ENCODE results near the gene HYPK. TPM values are rescaled to one million over a fixed set of nuclear protein-coding genes. Genes with fewer than 3 reads are reported as not detected.
"Not testable (repeated sequence)": the region's sequence is repeated elsewhere in the genome, so short reads cannot be mapped to it uniquely, and the experiment has no call there.

HYPK gene
- total and polyA plus RNA-seq, 2 of the 8 experiments (the other 6 are each of a cell fraction or from before 2014, with no cell fraction given), result 5.4 to 17.6 TPM

- H3K79me1 ChIP-seq (ENCODE audit: low read depth, low read length); H4K5ac ChIP-seq (ENCODE audit: insufficient read length, low read depth, low read length); H4K91ac ChIP-seq (replicated peaks; ENCODE audit: insufficient read length, low read length); H2AK5ac ChIP-seq (ENCODE audit: low read depth, low read length); H3K56ac ChIP-seq (replicated peaks; ENCODE audit: insufficient read length, low read depth, low read length); H3K23me2 ChIP-seq (ENCODE audit: low read depth, low read length); H3K23ac ChIP-seq (ENCODE audit: insufficient read length); H3K4me3 ChIP-seq (ENCODE audit: extremely low read depth in 1 of 4, insufficient read depth in 2 of 4, low read depth in 3 of 4, low read length in 4 of 4); H3K9me3 ChIP-seq (ENCODE audit: insufficient read depth in 2 of 2, low read depth in 1 of 2, low read length in 1 of 2); H3K27me3 ChIP-seq (replicated peaks in 1 of 4; ENCODE audit: control insufficient read depth in 3 of 4, extremely low read depth in 1 of 4, insufficient read depth in 3 of 4, low read length in 3 of 4); H3K4me2 ChIP-seq (ENCODE audit: insufficient read depth in 1 of 2, low read depth in 2 of 2, low read length in 2 of 2); DNase-seq (ENCODE audit: low read depth in 1 of 2, low spot score in 2 of 2); H3K27ac ChIP-seq (ENCODE audit: low read depth, low read length); H3K4me1 ChIP-seq (replicated peaks in 1 of 4; ENCODE audit: control insufficient read depth in 3 of 4, insufficient read depth in 4 of 4, low read length in 3 of 4); H4K20me1 ChIP-seq (replicated peaks in 1 of 2; ENCODE audit: control insufficient read depth in 1 of 2, insufficient read depth in 2 of 2, low read length in 2 of 2); H2BK120ac ChIP-seq (replicated peaks; ENCODE audit: low read depth, low read length); H3K79me2 ChIP-seq (ENCODE audit: control insufficient read depth in 1 of 2, insufficient read depth in 2 of 2, low read length in 2 of 2); H2BK20ac ChIP-seq (ENCODE audit: low read length); FAIRE-seq; H2AFZ ChIP-seq (ENCODE audit: low read length); H3K18ac ChIP-seq (ENCODE audit: extremely low read depth, low read length); H3K4ac ChIP-seq (replicated peaks; ENCODE audit: insufficient read length, low read depth, low read length); H2BK15ac ChIP-seq (ENCODE audit: low read length); H3K9ac ChIP-seq (replicated peaks in 1 of 4; ENCODE audit: extremely low read depth in 1 of 4, low read depth in 3 of 4, low read length in 3 of 4); H3K14ac ChIP-seq (ENCODE audit: insufficient read length); H2BK5ac ChIP-seq (ENCODE audit: low read depth, low read length); H4K8ac ChIP-seq (ENCODE audit: extremely low read depth, insufficient read depth, low read length); H2BK12ac ChIP-seq (ENCODE audit: low read depth, low read length): not testable (repeated sequence)
- ChIA-PET POLR2A (ENCODE audit: partially characterized antibody) (interaction anchor here (0.9 to 1.3 kb wide), 4 partner anchors 10 to 55 kb away, joined by 3 to 4 read pairs (median 3); no protein-coding TSS in a partner anchor), CTCF (ENCODE audit: partially characterized antibody) (interaction anchor here (1.2 kb wide), 1 partner anchor 317 kb away, joined by 3 read pairs; no protein-coding TSS in a partner anchor)
- peaks cover 0 to 11% (median 2%) of the 10 kb centered on the region in 4 experiments; a peak in 4 of 8 replicates for H3K36me3 ChIP-seq (ENCODE audit: control insufficient read depth in 2 of 4, insufficient read depth in 4 of 4, low read length in 3 of 4)
- 91% methylated on average over 13 of the region's 14 CpGs; no CpG with 5 or more reads in 1 of the 2 experiments for WGBS, 2 experiments (ENCODE audit: extremely low coverage in 1 of 2, insufficient coverage in 1 of 2, insufficient read length in 1 of 2, insufficient replicate concordance in 2 of 2, low coverage in 1 of 2, low lambda C conversion rate in 2 of 2, missing lambda C conversion rate in 1 of 2)
These were observed 31.2 kb downstream of the HYPK start for GRCh38 chr15:43831519-43832052.

GRCh38 chr15:43832485-43832884 is 32.1 kb downstream of the HYPK start:
- H2BK12ac ChIP-seq (ENCODE audit: low read depth, low read length); H3K23ac ChIP-seq (ENCODE audit: insufficient read length); H2AFZ ChIP-seq (ENCODE audit: low read length); H2BK15ac ChIP-seq (ENCODE audit: low read length); H2BK20ac ChIP-seq (ENCODE audit: low read length); H3K9me3 ChIP-seq (ENCODE audit: insufficient read depth in 2 of 2, low read depth in 1 of 2, low read length in 1 of 2); CTCF ChIA-PET (ENCODE audit: partially characterized antibody); H3K4me1 ChIP-seq (replicated peaks in 1 of 4; ENCODE audit: control insufficient read depth in 3 of 4, insufficient read depth in 4 of 4, low read length in 3 of 4); DNase-seq (ENCODE audit: low read depth in 1 of 2, low spot score in 2 of 2); H3K14ac ChIP-seq (ENCODE audit: insufficient read length); H3K4ac ChIP-seq (replicated peaks; ENCODE audit: insufficient read length, low read depth, low read length); H3K56ac ChIP-seq (replicated peaks; ENCODE audit: insufficient read length, low read depth, low read length); H2BK120ac ChIP-seq (replicated peaks; ENCODE audit: low read depth, low read length); H3K9ac ChIP-seq (replicated peaks in 1 of 4; ENCODE audit: extremely low read depth in 1 of 4, low read depth in 3 of 4, low read length in 3 of 4); H3K79me2 ChIP-seq (ENCODE audit: control insufficient read depth in 1 of 2, insufficient read depth in 2 of 2, low read length in 2 of 2); H2BK5ac ChIP-seq (ENCODE audit: low read depth, low read length); H3K27ac ChIP-seq (ENCODE audit: low read depth, low read length); H3K4me3 ChIP-seq (ENCODE audit: extremely low read depth in 1 of 4, insufficient read depth in 2 of 4, low read depth in 3 of 4, low read length in 4 of 4); H4K5ac ChIP-seq (ENCODE audit: insufficient read length, low read depth, low read length); H3K23me2 ChIP-seq (ENCODE audit: low read depth, low read length); H4K8ac ChIP-seq (ENCODE audit: extremely low read depth, insufficient read depth, low read length); H3K27me3 ChIP-seq (replicated peaks in 1 of 4; ENCODE audit: control insufficient read depth in 3 of 4, extremely low read depth in 1 of 4, insufficient read depth in 3 of 4, low read length in 3 of 4); FAIRE-seq; H4K91ac ChIP-seq (replicated peaks; ENCODE audit: insufficient read length, low read length); H4K20me1 ChIP-seq (replicated peaks in 1 of 2; ENCODE audit: control insufficient read depth in 1 of 2, insufficient read depth in 2 of 2, low read length in 2 of 2); H3K4me2 ChIP-seq (ENCODE audit: insufficient read depth in 1 of 2, low read depth in 2 of 2, low read length in 2 of 2); H3K18ac ChIP-seq (ENCODE audit: extremely low read depth, low read length); H3K79me1 ChIP-seq (ENCODE audit: low read depth, low read length); H2AK5ac ChIP-seq (ENCODE audit: low read depth, low read length): not testable (repeated sequence)
- WGBS, 2 experiments (ENCODE audit: extremely low coverage in 1 of 2, insufficient coverage in 1 of 2, insufficient read length in 1 of 2, insufficient replicate concordance in 2 of 2, low coverage in 1 of 2, low lambda C conversion rate in 2 of 2, missing lambda C conversion rate in 1 of 2), result 89% methylated on average over 5 of the region's 6 CpGs; no CpG with 5 or more reads in 1 of the 2 experiments
- POLR2A ChIA-PET (ENCODE audit: partially characterized antibody), result interaction anchor here (1.3 kb wide), 1 partner anchor 9 kb away, joined by 3 read pairs; no protein-coding TSS in a partner anchor
- peaks cover 0 to 17% (median 2%) of the 10 kb centered on the region in 4 experiments; a peak in 4 of 8 replicates for H3K36me3 ChIP-seq (ENCODE audit: control insufficient read depth in 2 of 4, insufficient read depth in 4 of 4, low read length in 3 of 4)
